ENCODE results near the gene HIPK2. TPM values are rescaled to one million over a fixed set of nuclear protein-coding genes. Genes with fewer than 3 reads are reported as not detected.

Gene HIPK2
- total RNA-seq, 1 donor from 2014 or later = 5.8 TPM

DNA sequence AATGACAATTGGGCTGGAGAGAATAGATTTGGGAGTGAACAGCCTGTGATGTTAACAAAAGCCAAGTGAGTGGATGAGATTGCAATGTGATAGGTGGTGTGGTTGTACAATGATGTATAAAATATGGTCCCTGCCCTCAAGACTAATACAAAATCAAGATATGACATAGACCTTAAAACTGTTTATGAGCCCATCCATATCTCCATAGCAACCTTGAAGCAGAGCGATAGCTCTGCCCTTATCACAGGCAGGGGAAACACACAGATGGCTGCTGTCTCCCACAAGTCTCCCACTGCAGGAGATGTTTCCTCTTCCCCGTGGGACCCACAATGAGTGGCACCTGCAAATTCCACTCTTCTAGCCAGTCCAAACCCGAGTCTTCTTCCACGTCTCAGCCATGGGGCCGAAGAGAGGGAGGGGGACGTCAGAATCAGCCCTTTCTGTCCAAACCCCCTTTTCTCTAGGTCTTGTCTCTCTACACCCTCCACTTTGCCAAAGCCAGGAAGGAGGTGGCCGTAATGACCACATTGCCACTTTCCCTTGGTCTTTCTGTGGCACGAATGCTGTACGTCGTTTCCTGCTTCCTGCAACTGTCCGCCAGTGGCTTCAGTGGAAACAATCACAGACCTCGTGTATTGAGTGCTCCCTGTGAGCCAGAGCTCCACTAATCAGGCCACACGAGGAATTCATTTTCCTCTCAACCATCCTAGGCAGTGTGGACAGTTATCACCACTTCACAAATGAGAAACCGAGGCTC, 43.7 kb upstream of the HIPK2 start:
- FAIRE-seq = no peak
- TF ChIP-seq, protein P1, sequence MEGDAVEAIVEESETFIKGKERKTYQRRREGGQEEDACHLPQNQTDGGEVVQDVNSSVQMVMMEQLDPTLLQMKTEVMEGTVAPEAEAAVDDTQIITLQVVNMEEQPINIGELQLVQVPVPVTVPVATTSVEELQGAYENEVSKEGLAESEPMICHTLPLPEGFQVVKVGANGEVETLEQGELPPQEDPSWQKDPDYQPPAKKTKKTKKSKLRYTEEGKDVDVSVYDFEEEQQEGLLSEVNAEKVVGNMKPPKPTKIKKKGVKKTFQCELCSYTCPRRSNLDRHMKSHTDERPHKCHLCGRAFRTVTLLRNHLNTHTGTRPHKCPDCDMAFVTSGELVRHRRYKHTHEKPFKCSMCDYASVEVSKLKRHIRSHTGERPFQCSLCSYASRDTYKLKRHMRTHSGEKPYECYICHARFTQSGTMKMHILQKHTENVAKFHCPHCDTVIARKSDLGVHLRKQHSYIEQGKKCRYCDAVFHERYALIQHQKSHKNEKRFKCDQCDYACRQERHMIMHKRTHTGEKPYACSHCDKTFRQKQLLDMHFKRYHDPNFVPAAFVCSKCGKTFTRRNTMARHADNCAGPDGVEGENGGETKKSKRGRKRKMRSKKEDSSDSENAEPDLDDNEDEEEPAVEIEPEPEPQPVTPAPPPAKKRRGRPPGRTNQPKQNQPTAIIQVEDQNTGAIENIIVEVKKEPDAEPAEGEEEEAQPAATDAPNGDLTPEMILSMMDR (IDR thresholded peaks at IDR 0.05; ENCODE audit: insufficient read depth, low read length, severe bottlenecking) = no peak
- DNase-seq (ENCODE audit: low read depth) = no peak
- Histone ChIP-seq H3K27me3 (ENCODE audit: control insufficient read depth, insufficient read depth, low read length) (peaks cover 1% of the 10 kb centered on the region), H3K4me3 (ENCODE audit: low read depth, low read length) (no peak overlapping the region), H3K36me3 (ENCODE audit: control insufficient read depth, insufficient read depth, low read length) (no peaks in the 10 kb centered on the region)

DNA sequence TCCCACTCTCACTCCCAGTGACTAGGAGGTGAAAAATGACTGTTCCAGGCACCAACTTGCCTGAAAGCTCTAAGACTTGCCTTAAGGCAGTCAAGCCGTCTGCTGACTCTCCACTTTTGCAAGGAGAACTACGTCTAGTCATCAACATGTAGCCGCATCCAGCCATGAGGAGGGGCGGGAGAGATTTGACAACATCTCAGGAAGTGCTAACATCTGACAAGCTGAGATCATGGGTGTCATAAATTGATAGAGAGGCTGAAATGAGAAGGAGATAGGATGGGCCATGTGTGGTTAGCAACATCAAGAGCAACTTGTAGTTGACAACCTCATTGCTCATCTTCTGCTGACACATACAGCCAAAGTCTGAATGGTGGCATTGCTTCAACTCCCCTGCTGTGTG, 42.3 kb upstream of the HIPK2 start:
- FAIRE-seq (peak; percentile 70), DNase-seq (ENCODE audit: low read depth) (peak; percentile 95)
- TF ChIP-seq, protein P1 (IDR thresholded peaks at IDR 0.05; ENCODE audit: insufficient read depth, low read length, severe bottlenecking) = no peak
- Histone ChIP-seq H3K27me3 (ENCODE audit: control insufficient read depth, insufficient read depth, low read length) (peaks cover 1% of the 10 kb centered on the region), H3K4me3 (ENCODE audit: low read depth, low read length) (no peak overlapping the region), H3K36me3 (ENCODE audit: control insufficient read depth, insufficient read depth, low read length) (no peaks in the 10 kb centered on the region)

DNA sequence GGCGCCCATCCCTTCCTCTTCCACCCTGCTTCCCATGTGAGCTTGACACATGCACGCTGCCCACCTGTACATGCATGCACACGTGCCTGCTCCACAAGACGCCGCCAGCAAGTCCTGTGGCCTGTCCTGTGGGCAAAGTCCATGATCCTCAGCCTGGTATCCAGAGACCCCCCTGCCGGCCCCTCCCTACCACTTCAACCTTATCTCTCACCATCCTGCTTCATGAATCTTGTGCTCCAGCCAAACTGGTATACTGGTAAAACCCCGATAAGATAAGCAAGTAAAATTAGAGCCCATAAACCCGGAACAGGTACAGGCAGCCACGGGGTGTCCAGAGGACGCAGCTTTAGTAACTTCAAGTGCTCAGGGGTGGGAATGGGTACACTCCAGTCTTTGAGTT, 39.5 kb upstream of the HIPK2 start:
- Histone ChIP-seq H3K27me3 (ENCODE audit: control insufficient read depth, insufficient read depth, low read length) (no peaks in the 10 kb centered on the region), H3K36me3 (ENCODE audit: control insufficient read depth, insufficient read depth, low read length) (no peaks in the 10 kb centered on the region), H3K4me3 (ENCODE audit: low read depth, low read length) (no peak overlapping the region)
- FAIRE-seq = no peak
- TF ChIP-seq, protein P1 (IDR thresholded peaks at IDR 0.05; ENCODE audit: insufficient read depth, low read length, severe bottlenecking) = no peak
- DNase-seq (ENCODE audit: low read depth) = no peak

DNA sequence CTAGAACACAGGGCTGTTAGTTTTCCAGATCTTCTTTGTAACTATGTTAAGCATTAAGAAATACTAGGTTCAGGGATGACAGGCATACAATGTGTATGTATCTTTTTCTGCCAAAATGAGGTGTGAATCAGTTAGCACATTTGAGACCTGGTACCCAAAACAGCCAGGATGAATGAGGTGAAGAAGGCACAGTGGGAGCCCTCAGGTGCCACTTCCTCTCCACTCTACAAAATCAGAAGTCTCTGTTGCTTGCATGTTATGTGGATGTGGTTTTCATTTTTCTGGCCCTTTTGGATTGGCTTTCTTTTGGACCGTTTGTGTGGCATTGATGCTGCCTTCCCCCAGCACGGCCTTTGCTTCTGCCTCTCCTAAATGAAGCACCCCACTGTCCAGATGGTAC, 35.9 kb upstream of the HIPK2 start:
- DNase-seq (ENCODE audit: low read depth) (no peak), FAIRE-seq (no peak)
- Histone ChIP-seq H3K4me3 (ENCODE audit: low read depth, low read length) (no peak overlapping the region), H3K36me3 (ENCODE audit: control insufficient read depth, insufficient read depth, low read length) (no peaks in the 10 kb centered on the region), H3K27me3 (ENCODE audit: control insufficient read depth, insufficient read depth, low read length) (no peaks in the 10 kb centered on the region)
- TF ChIP-seq, protein P1 (IDR thresholded peaks at IDR 0.05; ENCODE audit: insufficient read depth, low read length, severe bottlenecking) = no peak

DNA sequence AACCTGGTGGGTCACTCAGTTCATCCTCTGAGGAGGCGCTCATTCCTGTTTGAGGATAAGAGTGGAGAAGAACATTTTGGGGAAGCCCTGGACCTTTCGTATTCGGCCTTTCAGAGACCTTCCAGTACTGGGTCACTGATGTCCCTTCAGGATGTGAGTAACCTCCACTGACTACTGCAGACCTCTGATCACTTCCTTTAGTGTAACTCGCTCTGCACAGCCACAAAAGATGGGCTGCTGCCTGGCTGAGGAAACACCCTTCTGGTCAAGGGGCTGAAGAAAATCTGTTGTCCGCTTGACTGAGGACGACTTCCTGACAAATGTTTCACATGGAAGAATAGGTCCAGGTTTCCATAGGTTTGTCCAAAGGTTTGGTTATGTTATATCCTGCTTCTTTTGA, 35.4 kb upstream of the HIPK2 start:
- peak; percentile 7 for FAIRE-seq
- DNase-seq (ENCODE audit: low read depth) = no peak
- H3K27me3 ChIP-seq (ENCODE audit: control insufficient read depth, insufficient read depth, low read length) = no peaks in the 10 kb centered on the region
- H3K4me3 ChIP-seq (ENCODE audit: low read depth, low read length) = no peak overlapping the region
- TF ChIP-seq, protein P1 (IDR thresholded peaks at IDR 0.05; ENCODE audit: insufficient read depth, low read length, severe bottlenecking) = no peak
- no peaks in the 10 kb centered on the region for H3K36me3 ChIP-seq (ENCODE audit: control insufficient read depth, insufficient read depth, low read length)

DNA sequence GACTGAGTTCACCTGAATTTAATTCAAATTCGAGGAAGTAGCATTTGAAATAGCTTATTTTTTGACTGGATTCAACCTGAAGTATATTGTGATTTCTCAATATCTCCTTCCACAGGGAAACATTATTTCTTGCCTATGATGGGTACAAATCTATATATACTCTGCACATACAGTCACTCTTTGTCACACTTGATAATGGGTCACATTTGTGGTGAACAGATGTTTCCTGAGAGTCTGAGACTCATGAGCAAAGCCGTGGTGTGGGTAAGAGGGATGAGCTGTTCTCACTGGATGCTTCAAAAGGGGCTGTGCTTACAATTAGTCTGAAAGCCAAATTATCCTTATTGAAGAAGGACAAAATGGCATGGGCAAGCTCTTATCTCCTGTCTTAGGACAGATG, 33.3 kb upstream of the HIPK2 start:
- TF ChIP-seq, protein P1 (IDR thresholded peaks at IDR 0.05; ENCODE audit: insufficient read depth, low read length, severe bottlenecking) = no peak
- no peak for FAIRE-seq
- H3K36me3 ChIP-seq (ENCODE audit: control insufficient read depth, insufficient read depth, low read length) = no peaks in the 10 kb centered on the region
- H3K4me3 ChIP-seq (ENCODE audit: low read depth, low read length) = no peak overlapping the region
- H3K27me3 ChIP-seq (ENCODE audit: control insufficient read depth, insufficient read depth, low read length) = no peaks in the 10 kb centered on the region
- no peak for DNase-seq (ENCODE audit: low read depth)

Data from bronchial epithelial cell (primary cell).